ENCODE measurements around the gene GRAPL.
"Not testable (repeated sequence)": the region's sequence is repeated elsewhere in the genome, so short reads cannot be mapped to it uniquely, and the experiment has no call there.

The GRAPL gene

DNA sequence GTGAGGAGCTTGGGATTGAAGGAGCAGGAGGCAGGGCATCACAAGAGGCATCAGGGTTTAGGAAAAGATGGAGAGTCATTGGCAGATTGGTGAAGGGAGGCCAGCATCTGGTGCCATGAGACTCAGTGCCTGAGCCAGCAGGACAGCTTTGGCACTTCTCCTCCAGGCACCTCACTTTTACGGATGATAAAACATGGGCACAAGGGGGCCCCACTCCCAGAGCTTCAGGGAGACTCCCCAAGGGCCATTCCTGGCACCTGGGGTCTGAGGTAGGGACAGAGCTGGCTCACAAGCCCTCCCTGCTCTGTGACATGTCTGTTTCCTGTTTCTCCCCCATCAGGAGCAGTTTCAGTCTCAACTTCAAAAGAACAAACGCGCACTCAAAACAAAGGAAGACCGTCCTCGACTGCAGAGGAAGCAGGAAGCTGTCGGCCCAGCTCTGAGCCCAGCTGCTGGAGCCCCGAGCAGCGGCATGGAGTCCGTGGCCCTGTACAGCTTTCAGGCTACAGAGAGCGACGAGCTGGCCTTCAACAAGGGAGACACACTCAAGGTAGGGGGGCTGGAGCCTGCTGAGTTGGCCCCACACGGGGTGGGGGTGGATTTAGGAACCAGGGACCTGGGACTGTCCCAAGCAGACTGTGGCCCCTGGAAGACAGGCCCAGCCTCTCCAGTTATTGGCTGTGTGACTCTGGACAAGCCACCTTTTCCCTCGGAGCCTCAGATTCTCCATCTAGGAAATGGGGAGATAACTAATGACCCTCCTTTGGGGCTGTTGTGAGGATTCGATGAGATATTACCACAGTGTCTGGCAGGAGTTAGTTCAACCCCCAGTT is at the start of gene GRAPL:
GRAPL (plus strand) TSS at position 442 of the 833 bp plus-strand sequence; CDS start at position 473, 31 bp downstream.
- not testable (repeated sequence) for DNase-seq (ENCODE audit: low read depth); H3K4me3 ChIP-seq (ENCODE audit: low read length)

DNA sequence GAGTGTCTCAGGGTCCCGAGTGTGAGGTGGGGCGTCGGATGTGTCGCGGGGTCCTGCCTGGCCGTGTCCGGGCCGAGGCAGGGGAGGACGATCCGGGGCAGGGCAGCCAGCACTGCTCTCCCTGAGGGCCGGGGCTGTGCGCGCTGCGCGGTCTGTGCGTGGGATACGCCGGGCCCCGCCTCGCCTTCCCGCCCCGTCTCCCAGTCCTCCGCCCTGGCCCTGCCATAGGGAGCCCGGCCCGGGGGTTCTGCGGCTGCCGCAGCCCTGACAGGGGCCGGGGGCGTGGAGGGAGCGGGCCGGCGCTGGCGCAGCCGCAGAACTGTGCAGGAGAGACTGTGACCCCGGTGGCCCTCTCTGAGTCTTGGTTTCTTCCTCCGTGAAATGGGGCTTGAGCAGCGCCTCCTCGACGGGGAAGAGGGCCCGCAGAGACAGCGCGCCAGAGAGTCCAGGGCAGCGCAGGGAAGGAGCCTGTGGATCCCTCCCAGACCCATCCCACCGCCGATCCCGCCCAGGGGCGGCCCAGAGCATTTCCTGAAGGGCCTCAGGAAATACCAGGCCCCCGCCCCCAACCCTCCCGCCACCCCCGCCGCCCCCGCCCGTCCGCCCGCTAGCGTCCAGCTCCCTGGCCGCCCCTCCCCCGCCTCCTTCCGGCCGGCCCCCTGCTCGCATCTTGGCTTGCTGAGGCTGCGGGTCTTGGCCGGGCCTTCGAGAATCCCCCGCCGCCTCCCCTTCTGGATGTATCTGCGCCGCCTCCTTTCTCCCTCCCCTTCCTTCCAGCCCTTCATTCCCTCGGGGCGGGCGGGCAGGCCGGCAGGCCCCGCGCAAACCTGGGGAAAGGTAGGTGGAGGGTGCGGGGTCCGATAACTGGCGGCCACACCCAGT is 38.3 kb upstream of the GRAPL start:
- DNase-seq (ENCODE audit: low read depth); H3K4me3 ChIP-seq (ENCODE audit: low read length): not testable (repeated sequence)

DNA sequence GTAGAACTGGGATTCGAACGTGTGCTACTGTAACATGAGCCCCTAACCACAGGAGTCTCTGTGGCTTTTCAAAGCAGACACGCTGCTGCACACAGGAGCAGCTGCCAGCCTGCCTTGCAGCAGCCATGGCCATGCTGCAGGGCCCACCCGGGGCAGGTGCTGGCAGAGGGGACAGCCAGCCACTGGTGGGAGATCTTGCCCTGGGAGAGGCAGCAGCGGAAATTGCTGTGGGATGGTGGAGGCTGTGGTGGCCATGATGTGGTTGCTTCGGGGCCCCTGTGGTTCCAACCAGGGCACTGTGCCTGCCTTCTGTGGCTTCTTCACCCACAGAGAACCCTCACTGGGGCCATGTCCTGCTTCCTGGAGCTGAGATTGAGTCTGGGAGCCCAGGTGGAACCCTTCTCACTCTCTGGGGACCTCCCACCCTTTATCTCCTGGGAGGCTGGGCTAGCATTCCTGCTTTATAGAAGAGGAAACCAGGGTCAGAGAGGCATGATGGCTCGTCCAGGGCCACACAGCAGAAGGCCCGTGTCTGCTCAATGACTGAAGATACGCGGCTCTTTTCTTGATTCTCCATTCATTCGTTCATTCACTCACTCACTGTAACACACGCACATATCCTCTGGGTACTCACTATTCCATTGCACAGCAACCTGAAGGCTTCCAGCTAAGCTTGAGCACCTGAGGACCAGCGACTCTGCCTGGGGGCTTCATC is 37.2 kb upstream of the GRAPL start:
- not testable (repeated sequence) for H3K4me3 ChIP-seq (ENCODE audit: low read length); DNase-seq (ENCODE audit: low read depth)

DNA sequence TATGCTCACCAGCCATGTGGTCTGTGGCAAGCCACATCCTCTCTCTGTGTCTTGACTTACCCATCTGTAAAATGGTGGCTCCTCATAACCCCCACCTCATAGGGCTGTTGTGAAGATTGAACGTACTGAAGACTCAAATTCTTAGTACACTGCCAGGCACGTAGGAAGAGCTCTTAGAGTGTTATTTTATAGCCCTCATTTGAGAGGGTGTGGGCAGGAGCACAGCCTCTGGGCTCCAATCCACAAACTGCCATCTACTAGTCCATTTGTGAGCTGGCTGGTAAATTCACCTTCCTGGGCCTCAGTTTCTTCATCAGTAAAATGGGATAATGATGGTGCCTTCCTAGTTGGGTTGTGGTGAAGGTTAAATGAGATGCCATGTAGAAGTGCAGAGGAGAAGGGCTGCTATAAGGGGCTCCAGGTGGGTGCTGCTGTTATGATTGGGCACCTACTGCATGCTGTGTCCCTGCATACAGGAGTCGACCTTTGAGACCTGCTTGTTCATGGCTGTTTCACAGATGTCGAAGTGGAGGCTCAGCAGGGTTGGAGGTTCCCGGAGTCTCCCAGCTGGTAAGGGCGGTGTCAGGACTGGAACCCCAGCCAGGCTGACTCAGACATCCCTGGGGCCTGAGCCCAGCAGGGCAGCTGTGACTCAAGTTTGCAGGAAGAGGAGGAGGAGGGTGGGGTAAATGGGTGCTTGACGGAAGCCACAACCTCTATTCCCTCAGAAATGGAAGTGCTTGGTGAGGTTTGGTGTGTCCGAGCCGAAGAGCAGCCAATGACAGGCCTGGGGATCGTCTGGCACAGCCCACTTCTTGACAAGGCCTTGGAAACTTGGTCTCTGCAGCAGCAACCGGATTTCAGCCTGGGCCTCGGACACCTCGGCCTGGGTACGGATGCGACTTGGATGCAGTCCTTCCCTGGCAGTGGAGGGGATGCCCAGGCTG is 34.4 kb upstream of the GRAPL start:
- H3K4me3 ChIP-seq (ENCODE audit: low read length); DNase-seq (ENCODE audit: low read depth): not testable (repeated sequence)

DNA sequence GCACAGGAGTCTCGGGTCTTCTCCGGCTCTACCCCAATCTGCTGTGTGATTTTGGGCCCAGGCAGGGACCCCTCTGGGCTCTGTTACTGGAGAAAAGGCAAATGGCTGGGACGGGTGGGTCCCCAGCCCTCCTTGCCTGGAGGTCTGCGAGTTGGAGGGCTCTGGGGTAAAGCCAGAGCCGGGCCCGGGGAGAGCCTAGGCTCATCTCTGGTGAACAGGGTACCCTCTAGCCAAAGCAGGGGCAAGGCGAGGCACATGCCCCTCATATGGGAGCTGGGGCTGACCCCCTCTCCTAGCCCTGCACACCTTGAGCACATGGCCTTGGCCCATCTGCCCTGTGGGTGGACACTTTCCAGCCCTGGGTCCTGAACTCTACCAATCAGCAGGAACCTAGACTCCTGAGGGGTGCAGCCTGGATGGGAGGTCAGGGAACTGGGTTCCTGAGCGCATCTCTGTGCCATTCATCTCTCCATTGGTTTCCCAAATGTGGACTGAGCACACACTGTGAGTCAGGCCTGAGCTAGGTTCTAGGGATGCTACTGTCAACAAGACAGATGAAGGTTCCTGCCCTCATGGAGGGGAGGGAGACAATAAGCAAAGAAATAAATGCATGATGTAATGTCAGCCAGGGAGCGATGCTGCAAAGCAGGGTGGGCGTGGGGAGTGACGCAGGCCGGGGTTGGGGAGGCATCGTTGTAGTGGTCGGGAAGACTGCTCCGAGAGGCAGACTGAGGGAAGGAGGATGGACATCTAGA is 33.5 kb upstream of the GRAPL start:
- not testable (repeated sequence) for H3K4me3 ChIP-seq (ENCODE audit: low read length); DNase-seq (ENCODE audit: low read depth)

DNA sequence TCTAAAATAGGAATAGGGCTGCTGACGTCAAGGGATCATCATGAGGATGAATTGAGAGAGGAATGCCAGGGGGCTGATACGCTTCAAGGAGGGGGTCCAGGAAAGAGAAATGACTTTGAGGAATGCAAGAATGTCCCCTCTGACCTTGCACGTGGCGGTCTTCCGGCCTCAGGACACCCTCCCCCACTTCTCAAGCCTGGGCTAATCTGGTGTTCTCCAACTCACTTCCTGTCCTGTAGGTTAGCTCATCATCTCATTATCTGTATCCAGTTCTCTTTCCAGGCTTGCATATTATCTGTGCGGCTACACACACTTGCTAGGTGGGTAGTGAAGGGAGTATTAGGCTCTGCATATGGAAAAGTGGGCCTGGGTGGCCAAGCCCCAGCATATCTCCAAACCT is 18.9 kb upstream of the GRAPL start:
- not testable (repeated sequence) for DNase-seq (ENCODE audit: low read depth); H3K4me3 ChIP-seq (ENCODE audit: low read length)

DNA sequence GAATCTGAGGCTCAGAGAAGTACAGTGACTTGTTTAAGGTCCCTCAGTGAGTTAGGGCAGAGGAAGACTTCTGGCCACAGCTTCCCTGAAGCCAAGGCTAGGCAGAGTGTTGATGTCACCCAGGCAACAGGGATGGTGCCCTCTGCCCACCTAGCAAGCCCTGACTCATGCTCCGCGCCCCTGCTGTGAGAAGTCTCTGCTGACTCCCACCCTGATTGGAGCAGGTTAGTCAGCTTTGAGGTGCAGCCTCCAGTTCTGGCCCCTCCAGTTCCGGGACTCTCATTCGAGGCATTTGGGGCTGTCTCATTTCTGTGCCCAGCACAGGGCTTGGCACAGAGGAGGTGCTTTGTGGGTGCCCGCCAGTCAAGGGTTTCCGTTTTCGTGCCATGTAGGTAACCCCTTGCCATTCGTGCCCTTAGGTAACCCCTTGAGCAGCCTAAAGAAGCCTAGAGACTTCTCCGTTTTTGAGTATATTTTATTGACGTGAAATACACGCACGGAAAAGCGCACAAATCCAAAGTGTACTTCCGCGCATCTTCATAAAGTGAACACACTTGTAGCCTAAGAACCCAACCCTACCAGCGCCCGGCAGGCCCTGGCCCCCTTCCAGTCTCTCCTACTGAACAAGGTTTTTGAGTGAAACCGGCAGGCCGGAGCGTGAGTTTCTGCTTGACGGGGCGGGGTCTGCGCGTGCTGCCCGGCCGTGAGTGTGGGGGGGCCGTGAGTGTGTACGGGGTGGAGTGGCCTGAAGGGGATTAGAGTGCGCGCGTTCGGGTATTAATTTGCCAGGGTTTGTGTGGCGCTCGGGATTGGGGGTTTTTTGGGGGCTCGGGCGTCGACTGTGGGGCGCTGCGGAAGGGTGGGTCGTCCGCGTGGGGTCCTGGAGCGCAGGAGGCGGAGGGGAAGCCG is 16.9 kb upstream of the GRAPL start:
- DNase-seq (ENCODE audit: low read depth); H3K4me3 ChIP-seq (ENCODE audit: low read length): not testable (repeated sequence)

DNA sequence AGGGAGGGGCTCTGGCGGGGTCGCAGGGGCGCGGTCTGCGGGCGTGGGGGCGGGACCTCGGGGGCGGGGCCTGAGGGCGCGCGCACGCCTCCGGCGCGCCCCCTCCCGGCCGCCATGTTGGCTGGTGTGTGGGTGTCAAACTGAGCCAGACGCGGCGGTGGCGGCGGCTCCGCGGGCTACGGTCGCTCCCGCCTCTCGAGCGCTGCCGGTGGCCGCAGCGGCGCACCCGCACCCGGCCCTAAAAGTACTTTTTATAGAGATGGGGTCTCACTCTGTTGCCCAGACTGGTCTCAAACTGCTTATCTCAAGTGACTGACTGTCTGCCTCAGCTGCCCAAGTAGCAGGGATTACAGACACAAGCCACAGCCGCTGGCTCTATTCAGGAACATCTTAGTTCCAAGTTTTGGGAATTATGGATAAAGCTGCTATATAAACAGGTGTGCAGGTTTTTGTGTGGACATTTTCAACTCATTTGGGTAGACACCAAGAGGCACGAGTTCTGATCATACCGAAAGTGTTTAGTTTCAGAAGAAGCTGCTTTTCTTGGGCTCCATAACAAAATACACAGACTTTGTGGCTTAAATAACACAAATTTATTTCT is 16.2 kb upstream of the GRAPL start:
- peak overlapping the region; percentile 39 for H3K4me3 ChIP-seq (ENCODE audit: low read length)
- not testable (repeated sequence) for DNase-seq (ENCODE audit: low read depth)

DNA sequence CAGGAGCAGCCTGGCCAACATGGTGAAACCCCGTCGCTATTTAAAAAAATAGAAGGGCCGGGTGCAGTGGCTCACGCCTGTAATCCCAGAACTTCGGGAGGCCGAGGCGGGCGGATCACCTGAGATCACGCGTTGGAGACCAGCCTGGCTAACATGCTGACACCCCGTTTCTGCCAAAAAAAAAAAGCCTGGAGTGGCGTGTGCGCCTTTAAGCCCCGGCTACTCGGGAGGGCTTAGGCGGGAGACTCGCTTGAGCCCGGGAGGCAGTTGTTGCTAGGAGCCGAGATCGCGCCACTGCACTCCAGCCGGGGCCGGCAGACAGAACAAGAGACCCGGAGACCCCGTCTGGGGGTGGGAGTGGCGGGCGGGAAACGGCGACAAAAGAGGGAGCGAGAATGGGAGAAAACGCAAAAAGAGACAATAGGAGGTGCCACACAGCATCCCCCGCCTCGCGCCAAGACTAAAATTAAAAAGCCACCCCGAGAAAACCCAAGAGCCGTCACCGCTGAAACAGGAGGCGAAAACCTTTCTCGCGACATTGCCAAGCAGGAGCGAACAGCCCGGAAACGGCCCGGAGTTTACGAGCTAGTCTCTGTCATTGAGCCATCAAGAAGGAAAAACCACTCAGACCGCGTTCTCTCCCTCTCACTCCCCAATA is 15.5 kb upstream of the GRAPL start:
- H3K4me3 ChIP-seq (ENCODE audit: low read length) = not testable (repeated sequence)
- DNase-seq (ENCODE audit: low read depth) = peak; percentile 62

DNA sequence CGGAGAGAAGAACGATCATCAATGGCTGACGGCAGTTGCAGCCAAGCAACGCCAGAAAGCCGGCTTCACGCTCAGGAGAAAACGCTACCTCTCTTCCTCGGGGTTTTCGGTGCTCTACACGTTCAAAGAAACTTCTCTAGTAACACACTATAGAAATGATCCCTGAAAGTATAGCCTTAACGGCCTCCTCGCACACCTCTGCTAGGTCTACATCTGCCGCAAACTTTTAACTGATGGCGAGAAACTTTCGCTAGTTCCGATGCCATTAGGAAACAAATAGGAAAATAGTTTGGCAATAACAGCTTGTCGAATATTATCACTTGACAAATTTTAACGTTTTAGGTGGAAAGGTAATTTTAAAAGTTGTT is 14.9 kb upstream of the GRAPL start:
- DNase-seq (ENCODE audit: low read depth); H3K4me3 ChIP-seq (ENCODE audit: low read length): not testable (repeated sequence)

DNA sequence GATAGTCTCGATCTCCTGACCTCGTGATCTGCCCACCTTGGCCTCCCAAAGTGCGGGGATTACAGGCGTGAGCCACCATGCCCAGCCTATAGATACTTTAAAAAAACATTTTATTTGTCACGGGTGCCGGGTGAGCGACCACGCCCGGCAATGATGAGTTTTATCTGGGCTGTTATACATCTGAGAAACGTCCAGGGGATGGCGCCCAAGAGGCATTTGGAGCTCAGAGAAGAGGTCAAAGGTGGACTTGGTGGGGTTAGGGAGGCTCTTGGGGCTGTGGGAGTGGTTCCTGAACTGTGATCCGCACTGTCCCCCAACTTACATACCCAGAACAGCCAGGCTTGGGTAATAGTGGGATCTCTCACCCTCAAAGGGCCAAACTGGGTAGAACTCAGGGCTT is 8.7 kb upstream of the GRAPL start:
- not testable (repeated sequence) for H3K4me3 ChIP-seq (ENCODE audit: low read length); DNase-seq (ENCODE audit: low read depth)

DNA sequence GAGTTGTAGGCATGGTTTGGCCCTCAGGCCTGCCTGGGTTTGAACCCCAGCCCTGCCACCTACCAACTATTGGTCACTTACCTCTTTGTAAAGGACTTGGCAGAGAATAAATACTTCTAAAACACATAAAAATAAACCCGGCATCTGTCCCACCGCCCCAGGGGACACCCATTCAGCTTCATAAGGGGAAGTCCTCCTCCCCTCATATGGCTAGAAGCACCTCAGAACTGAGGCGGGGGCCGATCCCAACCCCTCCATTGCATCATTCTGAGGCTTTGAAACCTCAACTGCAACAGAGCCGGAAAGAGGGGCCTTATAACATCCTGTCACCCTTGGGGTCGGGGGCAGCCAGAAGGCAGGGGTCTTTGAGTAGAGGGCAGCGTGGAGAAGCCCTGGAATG is 2.1 kb upstream of the GRAPL start:
- DNase-seq (ENCODE audit: low read depth); H3K4me3 ChIP-seq (ENCODE audit: low read length): not testable (repeated sequence)

DNA sequence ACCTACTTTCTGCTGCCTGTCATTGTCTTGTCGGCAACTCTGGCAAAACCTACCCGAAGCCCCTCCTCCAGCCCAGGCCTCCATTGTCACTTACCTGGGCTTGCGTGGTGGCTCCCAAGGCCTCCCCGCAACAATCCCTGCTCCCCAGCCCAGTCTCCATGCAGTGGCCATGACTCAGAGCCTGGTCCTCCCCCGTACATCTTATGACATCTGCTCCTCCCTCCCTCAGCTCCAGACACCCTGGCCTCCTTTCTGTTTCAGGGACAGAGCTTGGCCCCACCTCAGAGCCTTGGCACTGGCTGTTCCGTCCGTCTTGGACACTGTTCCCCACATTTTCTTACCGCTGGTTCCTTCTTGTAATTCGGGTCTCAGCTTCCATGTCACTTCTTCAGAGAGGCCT is 2.1 kb downstream of the GRAPL start:
- not testable (repeated sequence) for DNase-seq (ENCODE audit: low read depth); H3K4me3 ChIP-seq (ENCODE audit: low read length)

DNA sequence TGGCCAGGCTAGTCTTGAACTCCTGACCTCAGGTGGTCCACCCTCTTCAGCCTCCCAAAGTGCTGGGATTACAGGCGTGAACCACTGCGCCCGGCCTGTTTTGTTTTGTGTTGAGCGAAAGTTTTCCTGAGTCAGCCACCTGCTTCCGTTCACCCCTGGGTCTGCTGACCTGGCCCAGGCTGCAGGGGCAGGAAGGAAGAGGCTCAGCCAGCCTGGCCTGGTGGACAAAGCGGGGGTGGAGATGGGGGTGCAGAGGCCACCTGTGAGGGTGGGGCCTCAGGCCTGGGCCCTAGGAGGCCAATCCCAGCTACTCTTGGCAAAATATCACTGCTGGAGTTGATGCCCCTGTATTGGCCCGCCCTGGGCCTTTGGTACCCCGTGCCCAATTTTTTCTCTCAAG is 3.7 kb downstream of the GRAPL start:
- DNase-seq (ENCODE audit: low read depth); H3K4me3 ChIP-seq (ENCODE audit: low read length): not testable (repeated sequence)

DNA sequence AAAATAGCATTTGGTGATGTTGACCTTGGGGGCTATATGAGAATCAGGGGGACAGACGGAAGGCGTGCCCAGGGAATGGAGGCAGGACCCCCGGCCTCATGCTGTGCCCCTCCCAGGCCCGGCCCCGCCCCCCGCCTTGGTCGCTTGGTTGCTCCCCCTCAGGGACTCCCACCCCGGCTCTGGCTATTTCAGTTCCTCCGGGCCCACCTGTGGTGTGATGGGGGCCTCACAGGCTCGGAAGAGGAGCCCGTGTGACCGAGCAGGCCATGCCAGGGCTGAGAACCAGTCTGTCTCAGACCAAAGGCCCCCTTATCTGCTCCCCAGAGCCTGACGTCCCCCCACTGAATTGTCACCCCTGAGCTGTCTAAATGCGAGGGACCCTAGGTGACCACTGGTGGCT is 4.4 kb downstream of the GRAPL start:
- H3K4me3 ChIP-seq (ENCODE audit: low read length); DNase-seq (ENCODE audit: low read depth): not testable (repeated sequence)

DNA sequence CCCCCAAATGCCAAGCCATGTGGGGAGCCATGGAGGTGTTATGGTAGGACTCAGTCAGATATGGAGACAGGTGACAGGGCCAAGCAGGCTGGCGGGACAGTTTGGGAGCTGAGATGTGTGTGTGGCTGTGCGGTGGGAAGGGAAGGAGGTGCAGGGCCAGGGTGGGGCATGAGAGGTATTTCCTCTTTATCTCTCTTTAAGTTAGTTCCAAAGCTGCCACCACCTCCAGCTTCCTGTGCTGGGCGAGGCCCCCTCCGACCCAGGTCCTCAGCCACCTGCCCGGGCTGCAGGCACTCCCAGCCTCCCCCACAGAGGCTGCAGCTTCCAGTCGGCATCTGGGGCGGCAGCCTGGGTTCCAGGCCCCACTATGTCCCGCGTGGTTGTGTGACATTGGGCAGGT is 6.4 kb downstream of the GRAPL start:
- not testable (repeated sequence) for H3K4me3 ChIP-seq (ENCODE audit: low read length); DNase-seq (ENCODE audit: low read depth)
